Measurements from ENCODE around the gene TMEM74B.

Gene TMEM74B

GRCh38 chr20:1210501-1210900, 25.7 kb upstream of the TMEM74B start:
- ChIA-PET POLR2A (no interaction called here), CTCF (interaction anchor here (0.5 to 4.3 kb wide), 12 partner anchors 19 to 815 kb away, joined by 3 to 18 read pairs (median 4); partner anchors contain the start of gene NSFL1C)
- H3K27ac ChIP-seq (ENCODE audit: extremely low read depth, low read depth, low read length): no peak overlapping the region

More at GRCh38 chr20:1210501-1210900, 25.7 kb upstream of the TMEM74B start:
- H3K9me3 ChIP-seq (ENCODE audit: control insufficient read depth, insufficient read depth, low read depth, low read length): no peaks in the 10 kb centered on the region
- no peaks in the 10 kb centered on the region for H3K4me1 ChIP-seq (ENCODE audit: control insufficient read depth, insufficient read depth, low read length)
- H3K36me3 ChIP-seq (ENCODE audit: control insufficient read depth in 2 of 2, insufficient read depth in 1 of 2, low read length in 2 of 2): no peaks in the 10 kb centered on the region
- TF ChIP-seq MYNN (tag by site-specific recombination; IDR thresholded peaks at IDR 0.05; ENCODE audit: borderline replicate concordance): no peak
- no peak for TF ChIP-seq ZNF518A (tag by site-specific recombination; conservative IDR thresholded peaks at IDR 0.05; ENCODE audit: low read depth)
- no peak for TF ChIP-seq ZEB2 (tag by site-specific recombination; IDR thresholded peaks at IDR 0.05)
- TF ChIP-seq ZNF132 (tag by site-specific recombination; IDR thresholded peaks at IDR 0.05; ENCODE audit: borderline replicate concordance): no peak
- TF ChIP-seq SP7 (tag by site-specific recombination; IDR thresholded peaks at IDR 0.05): no peak
- TF ChIP-seq PRDM2 (tag by site-specific recombination; IDR thresholded peaks at IDR 0.05; ENCODE audit: borderline replicate concordance): no peak
- no peak for TF ChIP-seq ZNF488 (tag by site-specific recombination; IDR thresholded peaks at IDR 0.05)
- no peak for TF ChIP-seq ZNF292 (tag by site-specific recombination; IDR thresholded peaks at IDR 0.05; ENCODE audit: borderline replicate concordance, low read depth)
- no peak for TF ChIP-seq ZNF621 (tag by site-specific recombination; IDR thresholded peaks at IDR 0.05)
- no peak for TF ChIP-seq ZNF560 (tag by site-specific recombination; IDR thresholded peaks at IDR 0.05; ENCODE audit: borderline replicate concordance)
- H3K4me3 ChIP-seq (ENCODE audit: low read depth, low read length): no peak overlapping the region
